GM18520 (cell line): ENCODE measurements around the gene ESYT2.

Experiments used
- ATAC-seq: cut with Tn5 transposase; IDR thresholded peaks from one replicate; pipeline ENCODE4 v1.9.1; 2021; ENCODE audit not compliant: unreplicated experiment

Gene ESYT2

DNA sequence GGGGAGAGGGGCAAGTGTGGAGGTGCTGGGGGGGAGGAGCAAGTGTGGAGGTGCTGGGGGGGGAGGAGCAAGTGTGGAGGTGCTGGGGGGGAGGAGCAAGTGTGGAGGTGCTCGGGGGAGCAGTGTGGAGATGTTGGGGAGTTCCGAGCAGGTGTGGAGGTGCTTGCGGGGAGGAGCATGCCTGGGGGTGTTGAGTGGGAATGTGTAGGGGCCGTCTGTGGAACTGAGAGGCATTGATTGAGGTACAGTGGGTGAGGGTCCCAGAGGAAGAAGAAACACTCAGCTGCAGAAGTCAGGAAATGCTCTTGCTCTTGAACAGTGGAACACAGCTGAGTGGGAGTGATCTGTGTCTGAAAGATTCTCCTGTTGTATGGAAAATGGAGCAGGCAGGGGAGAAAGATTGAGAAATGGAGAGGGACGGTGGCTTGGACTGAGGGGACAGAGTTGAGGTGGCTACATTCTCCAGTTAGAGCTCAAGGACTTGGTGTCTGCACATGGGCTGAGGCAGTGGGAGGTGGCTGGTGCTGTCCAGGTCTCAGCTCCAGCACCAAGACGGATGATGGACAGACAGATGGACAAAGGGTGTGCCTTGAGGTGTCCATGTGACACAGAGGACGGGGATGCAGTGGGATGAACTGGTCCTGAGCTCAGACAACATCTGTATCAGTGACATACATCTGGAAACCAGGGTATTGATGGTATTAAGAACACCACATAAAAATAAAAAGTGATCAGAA is 99.5 kb downstream of the ESYT2 start:
- ATAC-seq = no peak

DNA sequence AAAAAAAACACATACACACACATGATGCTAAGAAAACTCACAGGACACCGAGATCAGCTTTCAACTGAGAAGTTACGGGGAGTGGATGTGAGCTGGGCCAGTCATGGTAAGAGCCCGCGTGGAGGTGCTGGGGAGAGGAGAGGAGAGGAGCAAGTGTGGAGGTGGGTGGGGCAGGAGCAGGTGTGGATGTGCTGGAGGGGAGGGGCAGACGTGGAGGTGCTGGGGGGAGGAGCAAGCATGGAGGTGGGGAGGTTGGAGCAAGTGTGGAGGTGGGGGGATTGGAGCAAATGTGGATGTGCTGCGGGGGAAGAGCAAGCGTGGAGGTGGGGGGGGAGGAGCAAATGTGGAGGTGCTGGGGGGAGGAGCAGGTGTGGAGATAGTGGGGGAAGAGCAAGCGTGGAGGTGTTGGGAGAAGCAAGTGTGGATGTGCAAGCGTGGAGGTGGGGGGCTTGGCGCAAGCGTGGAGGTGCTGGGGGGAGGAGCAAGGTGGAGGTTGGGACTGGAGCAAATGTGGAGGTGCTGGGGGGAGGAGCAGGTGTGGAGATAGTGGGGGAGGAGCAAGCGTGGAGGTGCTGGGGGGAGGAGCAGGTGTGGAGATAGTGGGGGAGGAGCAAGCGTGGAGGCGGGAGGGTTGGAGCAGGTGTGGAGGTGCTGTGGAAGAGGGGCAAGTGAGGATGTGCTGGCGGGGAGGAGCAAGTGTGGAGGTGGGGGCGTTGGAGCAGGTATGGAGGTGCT is 100.2 kb downstream of the ESYT2 start:
- ATAC-seq = no peak

DNA sequence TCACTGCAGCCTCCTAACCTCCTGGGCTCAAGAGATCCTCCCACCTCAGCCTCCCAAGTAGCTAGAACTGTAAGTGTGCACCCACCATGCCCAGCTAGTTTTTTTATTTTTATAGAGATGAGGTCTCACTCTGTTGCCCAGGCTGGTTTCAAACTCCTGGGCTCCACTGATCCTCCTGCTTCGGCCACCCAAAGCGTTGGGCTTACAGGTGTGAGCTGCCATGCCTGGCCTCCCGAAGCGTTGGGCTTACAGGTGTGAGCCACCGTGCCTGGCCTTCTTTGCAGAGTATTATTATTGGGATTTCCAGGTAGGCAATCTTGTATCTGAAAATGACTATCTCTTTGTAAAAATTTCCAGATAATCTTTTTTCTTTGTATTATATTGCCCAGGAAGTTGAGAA is 101.6 kb downstream of the ESYT2 start:
- no peak for ATAC-seq

DNA sequence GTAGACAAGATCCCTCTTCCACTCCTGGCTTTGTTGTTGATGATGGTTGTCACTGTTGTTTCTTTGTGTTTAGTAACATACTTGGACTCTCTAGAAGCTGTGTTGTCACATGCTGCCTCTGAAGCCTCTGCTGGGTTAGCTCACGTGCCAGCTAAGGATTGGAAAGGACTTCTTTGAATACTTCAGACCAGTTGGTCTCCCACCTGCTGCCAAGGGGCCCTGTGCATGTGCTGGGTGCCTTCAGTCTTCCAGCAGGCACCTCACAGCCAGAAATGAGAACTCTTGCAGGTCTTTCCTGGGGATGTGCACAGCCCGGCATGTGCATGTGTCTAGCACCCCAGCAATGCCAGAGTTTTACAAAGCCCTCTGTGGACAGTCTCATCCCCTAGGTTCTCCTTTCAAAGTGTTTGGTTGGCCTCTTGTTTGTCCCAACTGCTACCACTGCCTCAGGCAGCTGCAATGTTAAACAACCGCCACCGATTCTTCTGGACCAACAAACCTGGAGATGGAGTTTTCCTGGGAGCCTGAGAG is 103.0 kb downstream of the ESYT2 start:
- no peak for ATAC-seq

DNA sequence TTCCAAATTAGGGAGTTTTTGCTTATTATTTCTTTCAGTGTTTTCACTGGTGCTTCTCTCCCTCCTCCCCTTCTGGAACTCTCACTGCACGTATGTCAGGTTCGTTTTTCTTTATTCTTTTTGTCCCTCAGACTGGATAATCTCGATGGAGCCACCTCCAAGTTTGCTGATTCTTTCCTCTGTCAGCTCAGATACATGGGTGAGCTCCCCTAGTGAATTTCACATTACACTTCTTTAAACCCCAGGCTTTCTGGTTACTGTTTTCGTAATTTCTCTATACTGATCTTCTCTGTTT is 103.9 kb downstream of the ESYT2 start:
- no peak for ATAC-seq

DNA sequence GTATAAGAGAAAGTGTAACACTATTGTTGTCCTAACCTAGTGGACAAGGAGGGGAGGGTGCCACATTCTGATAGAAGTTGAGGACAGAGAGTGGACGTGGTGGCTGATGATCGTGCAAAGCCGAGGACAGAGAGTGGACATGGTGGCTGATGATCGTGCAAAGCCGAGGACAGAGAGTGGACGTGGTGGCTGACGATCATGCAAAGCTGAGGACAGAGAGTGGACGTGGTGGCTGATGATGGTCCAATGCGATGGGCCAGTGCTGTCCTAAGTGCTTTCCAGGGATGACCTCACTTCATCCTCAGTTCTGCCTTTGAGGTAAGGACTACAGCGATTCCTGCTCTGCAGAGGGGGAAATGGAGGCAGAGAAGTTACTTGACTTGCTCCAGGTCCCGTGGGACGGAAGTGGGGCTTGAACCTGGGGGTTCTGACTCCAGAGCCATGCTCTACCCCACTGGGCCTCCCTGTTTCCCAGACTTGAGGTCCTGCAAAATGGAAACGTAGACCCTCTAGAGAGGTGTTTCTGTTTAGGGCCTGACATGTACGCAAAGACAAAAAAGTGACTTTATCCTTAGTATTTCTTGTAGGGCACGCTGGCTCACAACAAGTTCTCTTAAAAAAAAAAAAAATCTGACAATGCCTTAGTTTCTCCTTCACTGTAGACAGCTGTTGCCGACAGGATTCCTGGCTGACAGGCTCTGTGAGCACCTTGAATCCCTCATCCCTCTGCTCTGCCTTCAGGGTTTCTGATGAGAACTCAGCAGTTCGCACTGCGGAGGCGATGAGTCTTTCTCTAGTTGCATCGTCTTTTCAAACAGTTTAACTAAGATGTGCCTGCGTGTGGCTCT is 104.4 kb downstream of the ESYT2 start:
- no peak for ATAC-seq

DNA sequence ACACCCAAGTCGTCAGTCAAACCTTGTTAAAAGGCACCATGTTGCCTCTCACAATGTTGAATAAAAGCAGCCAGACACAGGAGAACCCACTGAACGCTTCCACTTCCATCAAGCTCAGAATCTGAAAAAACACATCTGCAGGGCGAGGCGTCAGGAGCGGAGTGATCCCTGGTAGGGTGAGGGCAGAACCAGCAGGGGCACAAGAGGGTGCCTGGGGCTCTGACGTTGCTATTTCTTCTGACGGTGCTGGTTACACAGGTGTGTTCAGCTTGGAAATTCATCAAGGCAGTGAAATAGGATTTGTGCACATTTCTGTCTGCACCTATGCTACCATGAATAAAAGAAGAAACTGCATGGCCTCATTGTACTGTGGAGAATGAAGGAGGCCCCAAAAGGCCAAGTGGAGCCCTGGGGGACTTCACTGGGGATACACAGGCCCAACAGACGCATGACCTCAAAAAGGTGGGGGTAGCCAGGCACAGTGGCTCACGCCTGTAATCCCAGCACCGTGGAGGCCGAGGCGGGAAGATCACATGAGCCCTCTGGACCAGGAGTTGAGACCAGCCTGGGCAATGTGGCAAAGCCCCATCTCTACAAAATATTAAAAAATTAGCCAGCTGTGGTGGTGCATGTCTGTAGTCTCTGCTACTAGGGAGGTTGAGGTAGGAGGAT is 105.5 kb downstream of the ESYT2 start:
- no peak for ATAC-seq

DNA sequence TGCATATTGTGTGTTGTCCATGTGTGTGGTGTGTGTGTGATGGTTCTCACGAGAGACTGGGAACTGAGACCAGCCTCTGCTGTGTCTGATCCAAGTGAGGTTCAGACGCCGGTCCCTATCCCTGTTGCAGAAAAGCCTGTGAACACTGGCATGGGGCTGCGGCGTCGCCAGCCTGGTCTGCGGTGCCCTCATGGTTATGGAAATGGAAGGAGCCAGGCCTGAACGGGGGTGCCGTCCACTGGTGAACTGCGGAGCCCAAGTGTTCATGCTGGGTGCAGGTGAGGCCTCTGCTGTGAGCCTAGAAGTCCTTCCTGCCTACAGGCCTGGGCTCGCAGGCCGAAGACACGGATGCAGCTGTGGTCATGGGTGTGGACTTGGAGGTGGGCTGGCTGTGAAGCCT is 106.0 kb downstream of the ESYT2 start:
- ATAC-seq = no peak

DNA sequence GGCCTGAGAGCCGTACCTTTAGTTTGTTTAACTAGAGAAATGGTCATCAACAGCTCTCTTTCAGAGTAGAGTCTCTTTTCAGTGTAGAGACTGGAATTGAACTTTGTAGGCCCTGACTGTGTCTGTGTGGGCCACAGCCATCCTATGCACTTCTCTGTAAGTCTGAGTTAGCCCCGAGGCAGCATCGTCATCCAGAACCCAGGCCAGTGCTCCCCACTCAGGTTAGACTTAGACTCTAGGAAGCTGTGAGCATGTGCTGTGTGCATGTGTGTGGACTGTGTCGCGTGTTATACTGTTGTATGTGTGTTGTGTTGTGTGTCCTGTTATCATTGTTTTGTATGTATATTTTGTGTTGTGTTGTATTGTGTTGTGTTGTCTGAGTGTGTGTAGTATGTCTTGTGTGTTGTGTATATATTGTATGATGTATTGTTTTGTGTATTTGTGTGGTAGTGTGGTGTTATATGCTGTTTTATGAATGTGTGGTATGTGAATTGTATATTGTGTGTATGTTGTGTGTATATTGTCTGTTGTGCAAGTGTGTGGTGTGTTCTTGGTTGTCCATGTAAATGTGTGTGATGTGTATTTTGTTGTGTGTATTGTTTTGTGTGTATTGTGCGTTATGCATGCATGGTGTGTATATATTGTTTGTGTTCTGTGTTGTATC is 106.6 kb downstream of the ESYT2 start:
- ATAC-seq = no peak

DNA sequence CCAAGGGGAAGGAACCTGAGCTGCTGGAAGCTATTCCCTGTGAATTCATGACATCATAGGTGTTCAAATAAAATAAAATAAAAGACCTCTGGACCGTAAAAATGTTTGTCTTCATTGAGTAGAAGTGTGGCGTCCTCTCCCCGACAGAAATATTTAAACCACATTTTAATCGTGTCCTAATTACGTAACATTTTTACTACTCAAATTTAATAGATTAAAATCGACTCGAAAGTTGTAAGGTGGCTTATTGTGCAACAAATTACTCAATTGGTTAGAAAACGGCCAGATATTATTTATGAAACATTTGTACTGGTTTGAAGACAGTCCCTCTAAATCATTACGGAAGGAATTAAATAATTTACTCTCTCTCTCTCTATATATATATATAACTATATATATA is 109.2 kb downstream of the ESYT2 start:
- no peak for ATAC-seq

DNA sequence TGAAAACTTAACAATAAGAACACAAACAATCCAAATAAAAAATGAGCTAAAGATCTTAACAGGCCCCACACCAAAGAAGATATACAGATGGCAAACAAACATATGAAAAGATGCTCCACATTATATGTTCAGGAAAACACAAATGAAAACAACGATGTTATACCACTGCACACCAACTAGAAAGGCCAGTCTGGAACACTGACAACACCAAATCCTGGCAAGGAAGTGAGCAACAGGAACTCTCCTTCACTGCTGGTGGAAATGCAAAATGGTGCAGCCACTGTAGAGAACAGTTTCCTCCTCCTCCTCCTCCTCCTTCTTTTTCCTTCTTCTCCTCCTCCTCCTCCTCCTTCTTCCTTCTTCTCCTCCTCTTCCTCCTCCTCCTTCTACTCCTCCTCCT is 112.5 kb downstream of the ESYT2 start:
- no peak for ATAC-seq

DNA sequence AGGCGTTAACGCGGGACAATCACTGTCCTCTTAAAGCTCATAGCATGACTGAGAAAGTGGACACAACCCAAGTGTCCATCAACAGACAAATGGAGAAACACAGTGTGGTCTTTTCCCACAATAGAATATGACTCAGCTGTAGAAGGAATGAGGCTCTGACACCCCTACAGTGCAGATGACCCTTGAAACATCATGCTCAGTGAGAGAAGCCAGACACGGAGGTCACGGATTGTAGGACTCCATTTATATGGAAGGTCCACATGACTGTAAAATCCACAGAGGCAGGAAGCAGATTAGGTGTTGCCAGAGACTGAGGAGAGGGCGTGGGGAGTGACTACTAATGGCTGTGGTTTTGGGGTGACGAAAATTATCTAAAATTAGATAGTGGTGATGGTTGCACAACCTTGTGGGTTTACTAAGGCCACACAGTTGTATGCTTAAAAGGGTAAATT is 118.6 kb downstream of the ESYT2 start:
- no peak for ATAC-seq

DNA sequence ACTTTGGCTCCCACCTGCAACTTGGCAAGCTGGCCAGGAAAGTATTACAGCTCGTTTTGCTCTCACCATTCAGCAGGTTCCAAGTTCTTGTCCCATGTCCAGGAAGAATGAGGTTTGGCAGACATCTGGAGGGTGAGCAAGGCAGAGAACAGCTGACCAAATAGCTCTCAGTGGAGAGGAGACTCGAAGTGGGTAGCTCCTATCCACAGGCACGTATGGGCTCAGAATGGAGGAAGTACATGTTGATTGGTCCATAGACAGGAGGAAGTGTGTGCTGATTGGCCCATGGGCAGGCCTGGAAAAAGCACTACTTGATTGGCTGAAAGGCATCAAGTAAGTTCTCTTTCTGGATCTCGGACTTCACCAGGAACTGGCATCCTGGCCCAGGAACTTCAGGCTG is 121.7 kb downstream of the ESYT2 start:
- ATAC-seq = no peak

DNA sequence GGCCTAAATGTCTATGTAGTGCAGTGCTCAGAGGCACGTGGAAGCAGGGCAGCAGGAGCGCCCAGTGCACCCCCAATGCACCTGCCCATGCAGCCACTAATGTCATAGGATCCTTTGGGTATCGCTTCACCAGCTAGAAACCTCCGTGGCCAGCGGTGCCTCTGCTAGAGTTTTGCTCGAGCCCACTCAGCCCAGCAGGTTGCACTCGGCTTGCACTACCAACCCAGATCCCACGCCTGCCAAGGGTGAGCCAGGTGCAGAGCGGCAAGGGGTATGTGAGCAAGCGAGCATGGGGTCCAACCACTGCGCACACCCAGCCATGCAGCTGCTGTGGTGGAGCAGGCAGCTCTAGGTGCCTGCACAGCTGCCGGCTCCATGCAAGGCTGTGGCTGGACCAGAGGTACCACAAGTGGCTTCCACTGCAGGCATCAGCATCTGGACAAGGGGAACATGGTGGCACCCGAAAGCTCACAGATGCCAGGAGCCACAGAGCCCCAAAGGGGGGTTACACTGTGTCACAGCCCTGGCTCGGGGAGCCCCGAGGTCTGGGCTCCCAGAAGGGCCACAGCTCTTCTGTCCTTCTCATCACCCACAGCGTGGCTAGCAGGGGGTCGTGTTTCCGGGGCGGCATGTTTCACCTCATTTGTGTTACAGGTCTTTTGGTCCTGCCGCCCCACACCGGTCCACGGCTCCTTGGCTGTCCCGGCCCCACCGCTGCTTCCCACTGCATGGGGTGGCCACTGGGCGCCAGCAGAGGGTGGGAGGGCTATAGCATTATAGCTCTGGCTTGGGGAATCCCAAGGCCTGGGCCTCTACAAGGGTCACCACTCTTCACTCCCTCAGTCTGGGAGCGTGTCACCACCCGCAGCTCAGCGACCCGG is 122.4 kb downstream of the ESYT2 start:
- no peak for ATAC-seq

DNA sequence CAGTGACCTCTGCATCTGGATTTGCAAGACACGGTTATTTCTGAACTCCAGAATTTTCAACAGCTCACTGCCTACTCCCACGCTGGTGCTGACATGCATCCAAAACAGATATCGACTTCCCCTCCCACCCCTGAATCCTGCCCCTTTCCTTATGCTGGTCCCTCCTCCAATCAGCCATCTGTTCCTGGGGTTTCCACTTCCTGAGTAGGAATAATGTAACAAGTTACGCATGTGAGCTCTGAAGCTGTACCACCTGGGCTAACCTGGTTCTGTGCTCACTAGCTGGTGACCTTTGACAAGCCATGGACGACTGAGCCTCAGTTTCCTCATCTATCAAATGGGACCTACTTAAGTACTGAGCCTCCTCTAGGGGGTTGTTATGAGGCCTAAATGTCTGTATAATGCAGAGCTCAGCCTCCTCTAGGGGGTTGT is 123.0 kb downstream of the ESYT2 start:
- ATAC-seq = no peak

DNA sequence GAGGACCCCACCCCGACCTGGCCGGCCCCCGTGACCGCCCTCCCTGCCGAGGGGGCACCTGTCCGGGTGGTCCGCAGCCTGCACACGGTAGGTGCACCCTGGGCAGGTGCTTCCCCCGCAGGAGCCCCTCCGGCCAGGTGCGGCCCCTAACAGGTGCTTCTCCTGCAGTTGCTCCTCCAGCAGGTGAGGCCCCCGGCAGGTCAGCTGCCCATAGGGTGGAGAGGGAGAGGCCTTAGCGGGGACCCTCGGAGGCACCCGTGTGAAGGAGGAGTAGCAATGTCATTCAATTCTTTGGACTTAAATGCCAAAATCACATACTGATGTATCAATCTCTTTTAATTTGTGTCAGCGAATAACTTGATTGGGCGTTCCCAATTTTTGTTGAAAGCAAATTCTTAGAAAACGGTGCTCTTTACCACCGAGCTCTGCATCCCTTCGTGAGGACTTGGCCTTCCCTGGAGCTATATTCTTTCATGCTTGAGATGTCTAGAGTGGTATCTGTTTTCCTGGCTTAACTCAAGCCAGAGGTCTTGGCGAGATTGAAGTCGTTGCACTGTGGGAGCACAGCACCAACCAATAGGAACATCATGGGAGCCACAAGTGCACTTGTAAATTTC is 124.0 kb downstream of the ESYT2 start:
- peak; percentile 1 for ATAC-seq

DNA sequence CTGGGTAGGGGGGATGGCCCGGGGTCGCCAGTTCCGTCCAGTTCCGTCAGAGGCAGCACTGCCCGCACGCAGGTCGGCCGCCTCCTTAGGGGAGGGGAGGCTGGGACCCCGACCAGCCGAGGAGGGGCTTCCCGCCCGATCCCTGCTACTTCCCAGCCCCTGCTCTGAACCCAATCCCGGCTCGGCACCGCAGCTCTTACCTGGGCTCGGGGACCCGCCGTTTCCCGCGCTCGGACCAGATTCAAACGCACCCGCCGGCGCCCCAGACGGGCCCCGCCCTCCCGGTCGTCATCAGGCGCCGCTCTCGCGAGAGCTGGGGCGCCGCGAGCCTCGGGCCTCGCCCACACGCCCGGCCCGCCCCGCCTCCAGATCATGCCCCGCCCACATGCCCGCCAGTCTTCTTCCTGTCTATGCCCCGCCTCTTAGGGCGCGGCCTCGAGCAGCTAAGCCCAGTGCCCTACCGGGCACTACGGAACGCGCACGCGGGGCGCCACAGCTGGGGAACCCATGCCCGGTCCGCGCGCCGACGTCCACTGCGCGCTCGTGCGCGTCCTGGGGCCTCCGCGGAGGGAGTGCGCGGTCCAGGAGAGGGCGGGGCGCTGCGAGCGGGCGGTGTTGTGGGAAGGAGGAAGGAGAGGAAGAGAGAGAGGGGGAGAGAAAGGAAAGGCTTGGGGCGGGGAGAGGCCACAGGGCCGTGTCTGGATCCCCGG is 124.6 kb downstream of the ESYT2 start, which contains the start of gene NCAPG2:
NCAPG2 (minus strand) TSS at position 281 of the 710 bp plus-strand sequence. CDS start 2,905 bp downstream, outside the sequence.
- peak; percentile 98 for ATAC-seq
